GM19099 (cell line): ENCODE measurements around the gene TICAM2.

Experiments
- POLR2A ChIP-seq: IDR thresholded peaks from 3 replicates; pipeline ENCODE4 v1.6.1; 2011; ENCODE audit warnings: low read depth; ENCODE audit not compliant: insufficient read length; ENCODE audit errors: extremely low read depth

Gene TICAM2

GRCh38 chr5:115601701-115602590 is at the start of gene TICAM2:
TSS of gene TICAM2 (minus strand) at chr5:115602479. CDS start at chr5:115581256, 21,223 bp downstream.
- TF ChIP-seq POLR2A: peak; percentile 69

- no peak for TF ChIP-seq POLR2A
Measured at GRCh38 chr5:115649541-115649940, 47.3 kb upstream of the TICAM2 start.

- TF ChIP-seq POLR2A: no peak
Measured at GRCh38 chr5:115648056-115648455, 45.8 kb upstream of the TICAM2 start.

DNA sequence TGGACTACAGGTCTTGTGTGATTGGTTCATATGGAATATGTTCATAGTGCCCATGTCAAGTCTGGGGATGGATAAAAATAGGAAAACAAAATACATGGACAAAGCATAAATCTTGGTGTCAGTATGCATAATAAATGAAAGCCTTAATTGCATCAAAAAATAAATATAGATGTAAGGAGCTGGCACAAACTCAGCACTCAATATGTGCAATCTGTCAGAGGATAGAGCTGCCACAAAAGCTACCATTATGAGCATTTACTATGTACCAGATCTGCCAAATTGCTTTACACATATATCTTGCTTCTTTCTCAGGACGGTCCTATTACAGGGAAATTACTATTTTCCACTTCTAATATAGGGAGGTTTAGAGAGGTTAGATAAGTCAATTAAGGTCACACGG is 41.8 kb upstream of the TICAM2 start:
- TF ChIP-seq POLR2A: no peak

GRCh38 chr5:115641948-115642347 is 39.7 kb upstream of the TICAM2 start:
- no peak for TF ChIP-seq POLR2A

DNA sequence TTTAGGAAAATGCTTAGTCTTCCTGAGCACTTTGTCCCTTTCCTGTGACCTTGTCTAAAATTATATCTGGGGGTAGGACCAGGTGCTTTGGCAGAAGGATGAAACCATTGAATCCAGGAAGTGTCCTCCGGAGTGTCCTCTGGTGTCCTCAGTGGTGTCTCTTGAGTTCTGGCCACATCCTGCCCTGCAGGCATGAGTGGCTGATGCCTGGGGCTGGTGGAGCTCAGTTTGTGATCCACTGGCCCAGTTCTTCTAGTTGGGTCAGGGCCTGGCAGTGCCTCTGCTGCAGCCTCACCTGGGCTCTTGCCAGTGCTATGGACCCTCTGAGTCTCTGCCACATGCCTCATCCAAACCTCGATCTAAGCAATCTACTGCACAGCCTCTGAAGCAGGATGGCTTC is 38.0 kb upstream of the TICAM2 start:
- no peak for TF ChIP-seq POLR2A

GRCh38 chr5:115639377-115639776 is 37.1 kb upstream of the TICAM2 start:
- TF ChIP-seq POLR2A: no peak

DNA sequence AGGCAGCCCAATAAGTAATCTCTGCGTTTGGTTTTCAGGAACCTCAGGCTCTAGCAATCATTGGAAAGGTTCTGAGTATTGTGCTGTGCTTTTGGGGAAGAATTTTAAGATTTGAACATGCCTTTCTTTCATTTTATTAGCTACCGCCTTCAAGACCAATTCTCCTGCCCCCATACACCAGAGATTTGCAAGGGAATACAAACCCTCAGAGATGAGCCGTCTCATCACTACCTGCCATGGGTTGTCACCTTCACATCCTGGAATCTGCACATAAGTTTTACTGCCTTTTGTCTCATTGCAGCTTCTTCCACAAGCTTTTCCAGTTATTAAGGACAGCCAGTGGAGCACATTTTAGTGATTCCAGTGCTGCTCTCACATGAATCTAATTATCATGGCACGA is 35.2 kb upstream of the TICAM2 start:
- no peak for TF ChIP-seq POLR2A

GRCh38 chr5:115636008-115636407 is 33.7 kb upstream of the TICAM2 start:
- TF ChIP-seq POLR2A: no peak

DNA sequence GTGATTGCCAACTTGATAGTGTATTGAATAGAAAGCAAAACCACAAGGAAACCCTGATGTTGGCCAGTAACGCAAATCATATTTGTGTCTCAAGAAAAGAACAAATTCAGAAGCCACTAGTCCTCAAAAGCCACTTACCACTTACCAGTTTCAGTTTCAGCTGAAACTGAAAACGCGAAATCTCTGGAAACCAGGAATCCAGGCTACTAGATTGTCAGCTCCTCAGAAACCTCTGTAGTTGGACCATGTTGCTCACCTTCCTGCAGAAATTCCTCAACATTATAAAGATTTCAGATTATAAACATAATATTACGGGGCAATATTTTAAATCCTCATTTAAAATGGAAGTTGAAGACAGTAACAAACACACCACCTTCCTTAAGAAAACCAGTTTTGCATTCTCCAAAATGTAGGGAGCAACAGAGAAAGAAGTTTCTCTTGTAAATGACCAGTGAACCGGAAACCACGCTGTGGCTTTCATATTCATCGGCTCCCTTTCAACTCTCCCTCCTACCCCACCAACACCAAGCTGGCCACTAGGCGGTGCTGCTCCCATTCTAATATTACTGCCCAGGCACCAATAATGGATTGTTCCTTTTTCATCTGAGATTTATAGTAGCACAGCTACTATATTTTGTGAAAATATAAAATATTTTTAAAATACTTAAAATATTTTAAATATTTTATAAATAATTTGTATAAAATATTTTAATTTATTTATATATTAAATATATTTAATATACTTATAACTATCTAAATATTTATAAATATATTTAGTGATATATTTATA is 32.3 kb upstream of the TICAM2 start:
- TF ChIP-seq POLR2A: no peak

GRCh38 chr5:115629903-115630302 is 27.6 kb upstream of the TICAM2 start:
- no peak for TF ChIP-seq POLR2A

- no peak for TF ChIP-seq POLR2A
Measured at GRCh38 chr5:115627295-115627865, 25.1 kb upstream of the TICAM2 start.

DNA sequence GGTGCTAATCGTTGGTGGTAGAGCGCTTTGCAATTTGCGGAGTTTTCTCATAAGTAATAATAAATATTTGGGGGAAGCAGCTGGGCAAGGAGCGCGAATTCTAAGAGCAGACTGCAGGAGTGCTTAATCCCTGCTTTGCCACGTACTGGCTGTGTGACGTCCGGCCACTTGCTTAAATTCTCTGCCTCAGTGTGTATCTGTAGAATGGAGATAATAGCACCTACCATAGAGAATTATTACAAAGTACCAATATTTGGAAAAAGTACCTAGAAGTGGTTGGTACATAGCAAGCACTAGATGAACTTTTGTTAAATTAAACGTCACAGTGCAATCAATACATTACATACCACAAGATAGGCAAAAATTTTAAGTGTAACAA is 24.2 kb upstream of the TICAM2 start:
- TF ChIP-seq POLR2A: no peak

DNA sequence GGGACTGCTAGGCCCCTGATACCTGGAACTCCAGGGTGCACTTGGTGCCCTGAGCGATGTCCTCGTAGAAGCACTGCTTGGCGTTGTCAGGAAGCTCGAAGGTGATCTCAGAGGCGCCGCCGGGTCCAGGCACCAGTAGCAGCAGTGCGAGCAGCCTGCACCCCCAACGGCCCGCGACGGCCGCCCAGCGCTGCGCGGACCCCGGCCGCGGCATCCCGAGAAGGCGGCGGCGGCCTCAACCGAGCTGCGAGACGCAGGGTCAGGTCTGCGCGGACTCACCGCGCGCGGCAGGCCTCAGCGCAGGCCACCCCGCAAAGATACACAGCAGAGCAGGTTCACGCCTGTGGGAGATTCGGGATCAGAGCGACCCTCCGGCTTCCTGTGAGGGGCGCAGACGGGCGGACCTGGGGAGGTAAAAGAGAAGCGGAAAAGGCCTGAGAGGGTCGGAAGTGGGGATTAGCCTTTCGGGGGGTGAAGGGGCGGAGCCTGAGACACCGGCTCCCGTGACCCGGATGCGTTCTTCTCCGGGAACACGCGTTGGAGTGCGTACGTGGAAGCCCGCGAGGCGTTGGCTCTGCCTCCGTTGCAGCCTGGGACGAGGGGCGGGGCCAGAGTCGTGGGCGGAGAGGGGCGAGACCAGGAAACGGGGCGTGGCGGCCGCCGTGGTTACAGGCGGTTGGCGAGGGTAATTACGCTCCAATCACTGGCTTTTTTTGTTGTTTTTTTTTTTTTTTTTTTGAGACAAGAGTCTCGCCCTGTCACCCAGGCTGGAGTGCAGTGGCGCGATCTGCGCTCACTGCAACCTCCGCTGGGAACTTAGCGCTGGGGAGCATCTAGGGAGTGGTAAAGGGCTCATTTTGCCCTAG is 23.5 kb upstream of the TICAM2 start, which contains the start of gene TMED7:
Gene TMED7 (minus strand): TSS at position 458 of the 866 bp plus-strand sequence. CDS start 244 bp downstream, at position 214.
- peak; percentile 82 for TF ChIP-seq POLR2A
